Stimulated activated CD8-positive, alpha-beta memory T cell treated with anti-CD3 and anti-CD28 coated beads, Interleukin-15, amount 100 ng/mL, for 1 hour (primary cell): ENCODE measurements around the gene MYLK2.

Experiments
- DNase-seq: peaks from one replicate; pipeline ENCODE4 v3.0.0-alpha.2; 2020; ENCODE audit warnings: low read depth

Gene MYLK2

DNA sequence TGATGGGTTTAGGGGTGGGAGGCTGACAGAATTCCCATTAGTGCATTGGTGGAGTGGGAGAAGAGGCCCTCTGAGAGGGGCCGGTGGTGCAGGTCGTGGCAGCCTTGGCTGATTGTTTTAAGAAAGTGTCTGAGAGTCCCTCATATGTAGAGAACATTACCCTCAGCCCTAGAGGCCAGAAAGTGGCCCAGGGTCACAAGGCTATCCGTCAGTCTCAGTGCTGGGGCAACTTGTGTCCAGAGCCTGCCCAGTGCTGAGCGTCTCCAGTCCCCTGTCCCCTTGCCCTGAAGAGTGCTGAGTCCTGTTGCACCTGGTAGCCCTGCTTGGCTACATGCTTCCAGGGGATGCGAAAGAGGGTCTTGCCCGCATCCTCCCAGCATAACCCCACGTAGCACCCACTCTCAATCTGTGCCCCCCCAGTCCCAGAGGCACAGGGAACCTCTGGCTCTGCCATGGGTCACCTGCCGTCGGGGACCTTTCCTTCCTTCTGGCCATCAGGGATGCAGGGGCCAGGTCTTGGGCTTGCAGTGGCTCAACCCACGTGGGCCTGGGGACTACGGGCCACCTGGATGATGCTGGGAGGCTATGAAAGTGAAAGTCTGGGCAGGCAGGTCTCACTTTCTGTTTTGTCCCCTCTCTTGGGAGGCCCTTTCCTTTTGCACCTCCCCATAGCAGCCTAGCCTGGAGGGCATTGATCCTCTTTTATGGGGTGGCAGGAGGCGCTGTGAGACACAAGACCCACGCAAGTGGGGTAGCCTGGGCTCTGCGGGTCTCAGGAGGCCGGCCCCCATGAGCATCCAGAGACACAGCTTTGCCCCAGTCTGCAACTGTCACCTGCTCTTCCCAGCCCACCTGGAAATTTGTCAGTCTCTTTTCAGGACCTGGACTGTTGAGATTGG, 39.0 kb downstream of the MYLK2 start:
- DNase-seq: no peak

DNA sequence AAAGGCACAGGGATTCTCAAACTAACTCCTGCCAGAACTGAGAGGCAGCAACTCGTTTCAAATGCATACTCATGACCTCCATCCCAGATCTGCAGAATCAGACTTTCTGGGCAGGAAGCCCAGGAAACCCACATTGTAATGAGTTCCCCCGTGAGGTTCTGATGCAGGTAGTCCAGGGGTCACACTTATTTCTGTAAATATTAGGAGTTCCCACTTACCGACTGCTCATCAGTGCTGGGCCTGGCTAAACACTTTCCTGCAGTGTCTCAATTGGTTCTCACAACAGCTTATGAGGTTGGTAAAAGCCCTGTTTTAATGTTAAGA, 39.6 kb downstream of the MYLK2 start:
- no peak for DNase-seq

DNA sequence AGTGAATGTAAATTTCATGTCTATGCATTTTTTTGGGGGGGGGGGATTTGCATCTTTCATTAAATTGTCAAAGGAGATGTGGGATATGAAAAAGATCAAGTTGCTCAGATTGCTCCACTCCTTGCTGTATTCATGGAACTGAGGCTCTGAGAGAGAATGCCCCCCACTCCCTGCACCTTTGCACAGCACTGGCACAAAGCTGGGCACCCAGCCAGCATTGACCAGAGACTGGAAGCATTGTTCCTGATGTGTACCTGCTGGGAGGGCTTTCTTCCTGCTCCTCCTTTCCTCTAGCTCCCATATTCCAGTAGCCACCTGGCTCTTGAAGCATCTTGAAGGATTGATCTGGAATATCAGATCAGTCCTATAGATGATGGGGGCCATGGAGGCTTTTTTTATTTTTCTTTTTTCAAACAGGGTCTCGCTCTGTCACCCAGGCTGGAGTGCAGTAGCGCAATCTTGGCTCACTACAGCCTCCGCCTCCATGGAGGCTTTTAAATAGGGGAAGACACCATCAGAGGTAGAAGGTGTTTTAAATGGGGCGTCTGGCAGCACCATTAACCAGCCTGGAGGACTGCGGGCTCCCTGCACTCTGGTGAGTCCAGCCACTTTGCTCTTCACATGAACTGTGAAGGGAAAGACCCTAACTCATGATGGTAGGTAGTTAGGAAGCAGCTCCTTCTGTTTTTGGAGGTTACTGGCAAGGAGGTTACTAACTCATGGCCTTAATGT, 40.3 kb downstream of the MYLK2 start:
- DNase-seq: no peak

DNA sequence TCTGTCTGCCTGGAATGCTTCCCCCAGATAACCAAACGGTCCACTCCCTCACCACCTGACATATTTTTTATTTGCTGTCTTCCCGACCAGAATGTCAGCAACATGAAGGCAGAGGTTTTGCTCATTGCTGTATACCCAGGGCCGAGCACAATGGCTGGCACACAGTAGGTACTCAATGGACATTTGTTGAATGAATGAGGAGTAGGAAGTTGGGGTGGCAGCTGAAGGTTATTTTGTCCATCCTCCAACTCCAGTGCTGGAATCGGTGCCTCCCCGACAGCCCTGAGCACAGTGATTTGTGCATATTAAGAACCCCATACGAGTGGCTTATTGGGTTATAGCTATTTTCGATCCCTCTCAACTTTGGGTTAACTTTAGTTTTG, 40.8 kb downstream of the MYLK2 start:
- DNase-seq: no peak

DNA sequence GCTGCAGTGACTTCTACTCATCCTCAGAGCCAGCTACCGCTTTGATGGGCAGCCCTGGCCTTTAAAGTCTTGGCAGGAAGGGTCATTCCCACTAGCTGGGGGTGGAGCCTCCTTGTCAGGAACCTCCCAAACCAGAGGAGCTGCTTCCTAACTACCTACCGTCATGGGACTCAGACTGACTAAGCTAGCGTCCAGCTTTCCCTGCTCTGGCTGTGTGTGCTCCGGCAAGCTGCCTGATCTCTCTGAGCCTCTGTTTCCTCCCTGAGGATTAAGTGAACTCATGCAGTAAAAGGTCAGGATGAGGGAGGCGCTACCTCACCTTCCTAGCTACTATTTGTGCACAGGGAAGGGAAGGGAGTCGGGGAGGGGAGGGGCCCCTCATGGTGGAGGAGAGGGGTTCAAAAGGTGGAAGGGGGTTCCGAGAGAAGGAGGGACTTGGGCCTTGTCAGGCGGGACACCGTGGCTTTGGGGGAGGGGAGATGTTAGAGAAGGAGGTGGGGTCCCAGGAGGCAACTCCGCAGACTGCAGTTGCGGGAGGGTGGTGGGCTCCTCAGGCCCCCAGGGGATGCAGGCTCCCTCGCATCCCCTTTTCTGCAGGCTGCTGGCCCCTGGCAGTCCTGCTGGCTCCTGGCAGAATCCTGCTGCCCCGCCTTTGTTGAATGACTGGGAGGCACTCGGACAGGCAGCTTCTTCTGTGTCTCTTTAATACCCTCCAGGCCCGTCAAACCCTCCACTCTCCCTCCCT, 41.4 kb downstream of the MYLK2 start:
- no peak for DNase-seq

DNA sequence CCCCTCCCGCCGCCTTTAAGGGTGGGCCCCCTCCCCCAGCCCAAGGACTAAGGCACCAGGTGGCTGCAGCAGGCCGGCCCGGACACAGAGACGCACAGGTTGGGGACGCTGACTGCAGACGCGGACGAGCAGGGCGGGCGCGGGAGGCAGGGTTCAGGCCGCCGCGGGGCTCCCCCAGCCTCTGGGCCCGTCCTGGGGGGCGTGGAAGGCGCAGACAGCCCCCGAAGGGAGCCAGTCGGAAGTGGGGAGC, 41.9 kb downstream of the MYLK2 start:
- DNase-seq: no peak

DNA sequence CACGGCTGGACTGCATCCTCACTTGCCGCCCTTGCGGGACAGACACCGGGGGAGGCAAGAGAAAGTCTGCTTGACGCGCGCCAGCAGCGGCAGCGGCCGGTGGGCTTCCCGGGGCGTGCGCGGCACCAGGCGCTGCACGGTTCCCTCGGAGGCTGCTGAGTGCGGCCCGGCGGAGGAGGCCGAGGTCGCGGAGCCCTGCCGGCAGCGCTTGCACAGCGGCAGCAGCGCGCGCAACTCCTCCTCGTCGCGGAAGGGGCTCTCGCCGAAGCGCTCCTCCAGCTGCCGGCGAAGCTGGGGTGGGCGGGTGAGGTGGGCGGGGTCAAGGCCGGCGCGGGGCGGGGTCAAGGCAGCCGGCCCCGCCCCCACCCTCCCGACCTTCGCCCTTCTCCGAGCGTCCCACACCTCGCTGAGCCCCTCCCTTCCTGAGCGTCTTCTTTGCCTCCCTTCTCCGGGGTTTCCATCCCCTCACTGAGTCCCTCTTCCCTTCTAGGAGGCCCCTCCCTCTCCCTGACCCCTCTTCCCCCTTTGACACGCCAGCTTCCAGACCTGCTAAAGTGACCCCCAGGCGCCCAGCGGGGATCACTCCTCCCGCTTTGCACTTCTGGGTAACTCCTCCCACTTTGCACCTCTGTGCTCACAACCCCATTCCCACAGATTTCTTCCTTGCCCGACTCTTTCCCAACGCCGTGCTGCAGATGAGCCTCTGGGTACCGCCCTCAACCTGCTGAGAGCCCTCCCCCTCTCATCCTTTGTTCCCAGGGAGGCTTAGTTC, 42.4 kb downstream of the MYLK2 start:
- peak; percentile 32 for DNase-seq

DNA sequence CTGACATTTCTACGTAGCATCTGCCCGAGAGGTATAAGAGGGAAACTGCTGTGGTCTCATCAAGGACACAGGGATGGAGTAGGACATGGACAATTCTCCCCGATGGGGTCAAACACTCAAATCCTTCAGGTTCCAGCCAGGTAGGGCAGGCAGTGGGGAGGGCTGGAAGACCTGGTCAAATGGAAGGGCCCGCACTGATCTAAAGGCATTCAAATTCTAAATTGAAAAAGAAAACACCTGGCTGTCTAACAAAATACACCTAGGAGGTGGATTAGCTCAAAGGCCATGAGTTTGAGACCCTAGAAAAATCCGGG, 43.0 kb downstream of the MYLK2 start:
- DNase-seq: no peak

DNA sequence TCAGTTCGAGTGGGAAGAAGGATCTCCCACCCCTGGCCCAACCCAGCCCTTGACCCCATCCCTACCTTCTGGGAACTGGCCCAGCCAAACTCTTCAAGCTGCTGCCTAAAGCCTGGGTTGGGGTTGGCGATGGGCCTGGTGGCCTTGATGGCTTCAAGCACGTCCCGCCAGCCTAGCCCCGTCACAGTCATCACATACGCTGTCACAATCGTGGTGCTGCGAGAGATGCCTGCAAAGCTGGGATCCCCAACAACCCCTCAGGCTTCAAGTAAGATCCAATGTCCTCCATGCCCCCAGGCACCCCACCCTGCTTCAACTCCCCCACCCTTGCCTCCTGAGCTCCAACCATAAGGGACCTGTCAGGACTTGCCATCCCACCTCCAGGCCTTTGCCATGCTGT, 43.4 kb downstream of the MYLK2 start:
- no peak for DNase-seq

DNA sequence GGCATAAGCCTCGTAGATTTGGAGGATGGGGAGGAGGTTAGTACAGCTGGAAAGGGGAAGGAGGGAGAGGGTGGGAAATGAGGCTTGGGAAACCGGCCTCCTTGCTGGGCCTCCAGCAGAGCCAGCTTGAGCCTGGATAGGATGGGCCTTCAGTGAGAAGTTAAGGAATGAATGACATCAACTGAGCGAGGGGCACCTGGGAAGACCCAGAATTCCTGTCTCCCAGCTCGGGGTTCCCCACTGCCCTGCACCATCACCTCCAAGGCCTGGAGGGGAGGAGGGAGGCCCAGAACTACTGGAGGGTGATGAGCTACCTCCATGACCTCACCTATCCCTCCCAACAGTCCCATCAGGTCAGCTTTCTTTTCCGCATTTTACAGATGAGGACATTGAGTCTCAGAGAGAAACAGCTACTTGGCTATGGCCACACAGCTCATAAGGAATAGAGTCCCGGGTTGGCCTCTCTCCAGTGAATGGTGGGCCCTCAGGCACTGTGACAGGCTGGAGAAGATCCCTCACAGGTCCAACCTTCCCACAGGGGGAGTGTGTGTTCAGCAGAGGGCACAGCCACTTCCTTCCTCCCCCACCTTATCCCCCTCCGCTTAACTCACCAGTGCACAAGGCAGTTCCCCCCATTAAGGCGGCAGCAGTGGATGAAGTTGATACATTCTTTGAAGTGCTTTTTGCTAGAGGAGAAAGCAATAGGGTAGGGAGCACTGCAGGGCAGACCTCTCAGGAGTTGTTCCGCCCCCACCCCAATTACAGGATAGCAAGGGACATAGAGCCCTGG, 44.3 kb downstream of the MYLK2 start:
- DNase-seq: no peak

DNA sequence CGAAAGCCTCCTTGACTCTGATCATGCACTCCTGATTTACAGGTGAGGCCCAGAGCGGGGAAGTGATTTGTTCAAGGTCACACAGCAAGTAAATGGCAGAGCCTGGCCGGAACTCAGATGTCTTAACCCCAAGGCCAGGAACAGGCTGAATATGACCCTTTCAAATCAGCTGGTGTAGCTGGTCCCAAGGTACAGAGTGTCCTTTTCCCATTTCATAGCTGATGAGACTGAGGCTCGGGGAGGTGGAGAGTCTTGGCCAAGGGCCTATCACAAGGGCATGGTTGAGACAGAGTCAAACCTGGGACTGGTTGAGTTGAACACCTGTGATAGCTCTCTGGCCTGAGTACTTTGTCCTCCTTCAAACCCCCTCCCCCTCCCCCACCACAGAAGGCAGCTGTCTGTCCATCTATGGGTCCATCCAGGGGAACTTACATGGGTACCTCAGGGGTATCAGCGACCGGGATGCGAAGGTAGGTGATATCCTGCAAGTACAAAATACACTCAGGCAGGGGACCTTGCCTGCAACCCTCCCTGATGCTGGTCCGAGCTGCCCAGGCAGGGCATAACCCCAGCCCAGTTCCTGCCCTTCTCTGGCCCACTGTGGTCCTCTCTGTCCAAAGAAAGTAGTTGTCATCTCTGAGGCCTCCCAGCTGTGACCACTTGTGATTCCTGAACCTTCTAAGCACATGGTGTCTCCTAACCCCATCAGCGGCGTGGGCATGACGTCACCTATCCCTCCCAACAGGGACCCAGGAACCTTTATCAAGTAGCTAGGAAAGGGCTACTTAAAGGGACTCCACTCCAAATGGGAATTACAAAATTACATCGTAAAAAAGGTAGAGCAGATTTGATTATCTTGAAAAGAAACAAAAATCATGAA, 45.6 kb downstream of the MYLK2 start:
- no peak for DNase-seq

DNA sequence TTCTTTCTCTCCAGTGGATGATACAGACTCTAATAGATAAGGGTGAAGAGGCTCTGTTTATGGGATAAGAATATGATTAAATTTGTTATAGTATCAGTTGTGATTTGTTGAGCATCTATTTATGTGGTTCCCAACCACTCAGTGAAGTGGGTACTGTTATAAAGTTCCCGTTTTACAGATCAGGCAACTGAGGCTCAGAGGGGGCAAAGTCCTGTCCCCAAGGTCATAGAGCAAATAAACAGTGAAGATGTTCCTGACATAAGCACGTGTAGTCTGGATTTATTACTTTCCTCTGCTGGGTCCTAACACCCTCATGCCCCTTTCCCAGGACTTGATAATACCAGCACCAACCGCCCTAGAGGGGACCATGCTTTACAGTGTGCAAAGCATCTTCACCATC, 47.1 kb downstream of the MYLK2 start:
- DNase-seq: no peak

DNA sequence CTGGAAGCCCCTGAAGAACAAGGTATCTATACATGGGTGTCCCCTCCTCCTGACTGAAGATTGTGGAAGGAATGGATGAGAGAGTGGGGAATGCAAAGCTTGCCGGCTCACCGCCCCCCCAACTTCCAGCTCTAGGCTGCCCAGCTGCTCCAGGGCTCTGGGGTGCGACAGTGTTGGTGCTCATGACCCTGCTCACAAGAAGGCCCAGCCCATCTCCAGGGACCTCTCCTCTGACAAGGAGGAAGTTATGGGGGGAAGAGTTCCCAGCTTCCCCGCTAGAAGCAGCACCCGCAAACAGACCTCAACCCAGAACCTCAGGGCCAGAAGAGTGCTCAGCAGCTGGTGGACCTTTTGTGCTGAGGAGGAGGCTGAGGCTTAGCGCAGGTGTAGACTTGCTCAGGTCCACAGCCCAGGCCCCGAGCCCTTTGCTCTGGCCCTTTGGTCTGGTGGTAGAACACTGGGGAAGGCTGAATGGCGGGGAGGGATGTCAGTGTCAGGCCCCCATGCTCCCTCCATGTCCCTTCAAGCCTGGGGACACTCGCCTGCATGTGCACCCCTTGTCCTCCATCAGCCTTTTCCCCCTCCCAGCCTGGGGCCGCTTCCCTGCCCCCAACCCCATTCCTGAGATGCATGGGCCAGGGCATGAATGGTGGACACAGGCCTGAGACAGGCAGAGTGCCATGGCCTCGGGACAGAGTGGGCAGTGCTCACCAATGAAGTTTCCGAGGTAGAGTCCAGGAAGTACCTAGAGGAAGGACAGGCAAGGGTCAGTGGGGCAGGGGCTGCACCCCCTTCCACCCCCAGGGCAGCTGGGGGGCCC, 49.9 kb downstream of the MYLK2 start:
- DNase-seq: no peak

DNA sequence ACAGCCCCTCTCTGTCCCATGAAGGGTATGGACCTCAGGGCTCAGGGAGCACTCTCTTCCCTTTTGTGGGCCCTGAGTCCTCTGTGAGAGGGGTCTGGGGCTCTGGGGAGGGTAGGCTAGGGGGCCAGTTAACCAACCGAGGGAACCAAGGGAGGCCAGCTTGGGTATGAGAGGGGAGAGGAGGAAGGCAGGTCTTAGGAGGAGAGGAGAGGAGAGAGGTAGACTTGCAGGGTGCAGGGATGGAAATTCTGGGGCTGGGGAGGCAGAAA, 50.5 kb downstream of the MYLK2 start:
- DNase-seq: no peak

DNA sequence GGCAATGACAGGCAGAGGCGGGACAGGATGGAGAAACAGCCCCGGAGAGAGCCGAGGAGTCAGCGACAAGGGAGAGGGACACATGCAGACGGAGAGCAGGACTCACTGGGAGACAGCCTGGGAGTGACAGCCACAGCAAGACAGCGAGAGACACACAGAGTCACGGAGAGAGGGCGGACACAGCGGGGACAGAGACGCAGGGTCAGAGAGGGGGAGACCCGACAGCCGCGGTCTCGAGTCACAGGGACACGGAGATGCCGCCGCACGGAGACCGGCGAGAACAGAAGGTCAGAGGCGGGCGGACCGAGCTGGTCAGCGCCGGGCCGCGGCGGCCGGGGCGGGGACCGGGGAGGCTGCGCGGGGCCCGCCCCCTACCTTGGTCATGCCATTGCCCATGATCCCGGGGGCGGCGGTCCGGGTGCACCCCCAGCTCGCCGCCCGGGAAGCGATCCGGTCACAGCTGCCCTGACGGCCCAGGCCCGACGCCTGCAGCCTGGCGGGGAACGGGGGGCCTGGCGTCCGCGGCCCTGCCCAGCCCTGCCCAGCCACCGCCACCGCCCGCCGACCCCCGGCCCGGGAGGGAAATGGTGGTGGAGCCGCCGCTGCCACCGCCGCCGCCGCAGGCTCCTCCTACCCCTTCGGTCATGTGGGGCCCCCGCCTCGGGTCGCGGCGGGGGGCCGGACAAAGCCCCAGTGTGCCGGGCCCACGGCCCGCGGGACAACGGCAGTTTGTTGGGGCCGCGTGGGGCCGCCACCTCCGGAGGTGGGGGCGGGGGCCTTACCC, 51.0 kb downstream of the MYLK2 start, which contains the start of the genes DUSP15 and TTLL9:
TSS of gene DUSP15 (minus strand) at position 586 of the 784 bp plus-strand sequence. CDS start at position 396, 190 bp downstream.
TSS of gene TTLL9 (plus strand) at position 693 of the 784 bp plus-strand sequence. CDS start 493 bp downstream, outside the sequence.
- no peak for DNase-seq

DNA sequence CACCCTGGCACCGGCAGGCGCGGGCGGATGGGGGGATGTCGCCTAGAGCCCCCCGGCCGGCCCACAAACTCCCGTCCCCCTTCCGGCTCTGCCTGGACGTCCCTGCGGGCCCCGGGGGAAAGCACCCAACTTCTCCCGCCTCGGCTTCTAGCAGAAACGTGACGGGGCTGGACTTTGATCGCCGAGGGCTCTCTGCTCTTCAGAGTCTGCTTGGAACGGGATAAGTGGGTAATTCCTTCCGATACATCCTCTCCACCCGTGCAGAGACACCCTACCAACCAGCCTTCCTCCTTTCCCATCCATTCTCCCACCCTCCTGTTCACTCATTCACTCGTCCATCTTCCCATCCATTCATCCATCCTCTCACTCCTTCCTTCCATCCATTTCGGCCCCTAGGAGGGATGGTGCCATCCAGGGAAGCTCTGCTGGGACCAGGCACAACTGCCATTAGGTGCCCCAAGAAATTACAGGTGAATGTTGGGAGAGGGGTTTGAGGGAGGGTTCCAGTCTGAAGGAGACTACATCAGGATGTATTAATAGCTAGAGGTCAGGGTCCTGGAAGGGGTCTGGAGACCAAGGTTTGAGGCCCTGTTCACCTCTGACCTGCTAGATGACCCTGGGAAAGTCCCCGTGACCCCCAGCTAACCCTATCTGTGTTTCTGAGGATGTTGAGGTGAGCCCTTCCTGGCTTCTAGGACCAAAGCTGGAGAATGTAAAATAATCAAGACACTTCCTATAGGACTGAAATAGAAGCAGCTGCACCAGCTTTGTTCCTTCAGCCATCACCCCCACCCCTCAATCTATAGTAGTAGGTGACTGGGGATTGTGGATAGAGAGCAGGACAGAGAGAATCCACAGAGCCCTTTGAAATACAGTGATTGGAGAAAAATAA, 51.8 kb downstream of the MYLK2 start:
- DNase-seq: no peak

DNA sequence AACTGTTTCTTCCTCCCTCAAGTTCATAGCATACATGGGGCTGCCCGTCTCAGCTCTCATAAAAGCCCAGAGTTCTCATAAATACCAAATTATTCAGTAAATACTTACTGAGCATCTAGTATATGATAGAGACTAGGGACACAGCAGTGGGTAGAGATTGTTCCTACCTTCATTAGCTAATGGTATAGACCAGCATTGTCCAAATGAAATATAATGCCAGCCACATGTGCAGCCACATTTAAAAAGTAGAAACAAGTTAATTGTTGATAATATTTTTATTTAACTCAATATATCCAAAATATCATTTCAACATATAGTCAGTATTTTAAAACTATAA, 52.4 kb downstream of the MYLK2 start:
- no peak for DNase-seq

DNA sequence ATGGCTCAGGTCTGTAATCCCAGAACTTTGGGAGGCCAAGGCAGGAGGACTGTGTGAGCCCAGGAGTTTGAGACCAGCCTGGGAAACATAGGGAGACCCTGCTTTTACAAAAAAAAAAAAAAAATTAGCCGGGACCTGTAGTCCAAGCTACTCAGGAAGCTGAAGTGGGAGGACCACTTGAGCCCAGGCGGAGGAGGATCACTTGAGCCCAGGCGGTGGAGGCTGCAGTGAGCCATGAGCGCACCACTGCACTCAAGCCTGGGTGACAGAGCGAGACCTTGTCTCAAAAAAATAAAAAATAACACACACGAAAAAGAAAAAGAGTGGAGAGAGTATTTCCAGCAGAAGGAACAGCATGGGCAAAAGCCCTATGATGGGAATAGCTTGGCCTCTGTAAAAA, 53.2 kb downstream of the MYLK2 start:
- DNase-seq: no peak
